ENCODE data around the gene BMI1. TPM values are rescaled to one million over a fixed set of nuclear protein-coding genes. Genes with fewer than 3 reads are reported as not detected.
"Not testable (repeated sequence)": the region's sequence is repeated elsewhere in the genome, so short reads cannot be mapped to it uniquely, and the experiment has no call there.

Gene BMI1
- total and polyA plus RNA-seq, 3 donors from 2014 or later, result 56.3 to 120 (median 111) TPM

GRCh38 chr10:22356324-22356873 lies 35.5 kb downstream of the BMI1 start:
- peak overlapping the region in 1 of 2 donors; percentile 25 for H3K27ac ChIP-seq
- TF ChIP-seq POLR2A (IDR thresholded peaks at IDR 0.05), result no peak
- TF ChIP-seq CTCF (IDR thresholded peaks at IDR 0.05), result no peak
- 82 to 87% methylated on average over 4 of the region's 4 CpGs for WGBS, 2 donors

GRCh38 chr10:22357770-22358169 lies 36.9 kb downstream of the BMI1 start:
- intact Hi-C loops (cut with DNase I; ENCODE audit: low total_unique reads); H3K4me1 ChIP-seq; H3K36me3 ChIP-seq (ENCODE audit: low read depth, missing control alignments); H3K4me3 ChIP-seq; H3K27ac ChIP-seq; DNase-seq; H3K27me3 ChIP-seq; H3K9me3 ChIP-seq: not testable (repeated sequence)
- WGBS, 2 donors, result 96 to 97% methylated on average over 3 of the region's 4 CpGs

More at GRCh38 chr10:22356324-22356873, 35.5 kb downstream of the BMI1 start:
- Histone ChIP-seq H3K9me3 (no peaks in the 10 kb centered on the region), H3K27me3 (no peaks in the 10 kb centered on the region), H3K36me3 (ENCODE audit: low read depth, missing control alignments) (no peaks in the 10 kb centered on the region), H3K4me1 (no peaks in the 10 kb centered on the region), H3K4me3 (no peak overlapping the region)
- intact Hi-C loops (cut with DNase I; ENCODE audit: low total_unique reads), result no loop called here
- no peak for DNase-seq

- TF ChIP-seq POLR2A (IDR thresholded peaks at IDR 0.05) (no peak), CTCF (IDR thresholded peaks at IDR 0.05) (no peak)
Measured at GRCh38 chr10:22363305-22363704, 42.4 kb downstream of the BMI1 start.

GRCh38 chr10:22364407-22365140 lies 43.7 kb downstream of the BMI1 start:
- TF ChIP-seq POLR2A (IDR thresholded peaks at IDR 0.05) (no peak), CTCF (IDR thresholded peaks at IDR 0.05) (no peak)
- Histone ChIP-seq H3K27me3 (no peaks in the 10 kb centered on the region), H3K9me3 (no peaks in the 10 kb centered on the region), H3K4me3 (no peak overlapping the region), H3K36me3 (ENCODE audit: low read depth, missing control alignments) (no peaks in the 10 kb centered on the region), H3K27ac (no peak overlapping the region), H3K4me1 (no peaks in the 10 kb centered on the region)
- intact Hi-C loops (cut with DNase I; ENCODE audit: low total_unique reads), result no loop called here
- WGBS, 2 donors, result 82 to 85% methylated on average over 5 of the region's 5 CpGs
- DNase-seq, result no peak

More at GRCh38 chr10:22363305-22363704, 42.4 kb downstream of the BMI1 start:
- intact Hi-C loops (cut with DNase I; ENCODE audit: low total_unique reads), result no loop called here
- no peaks in the 10 kb centered on the region for H3K4me1 ChIP-seq
- no peaks in the 10 kb centered on the region for H3K27me3 ChIP-seq
- no peak for DNase-seq
- H3K4me3 ChIP-seq, result no peak overlapping the region
- no peak overlapping the region for H3K27ac ChIP-seq
- H3K9me3 ChIP-seq, result no peaks in the 10 kb centered on the region
- WGBS, 2 donors, result 92 to 96% methylated on average over 6 of the region's 6 CpGs
- no peaks in the 10 kb centered on the region for H3K36me3 ChIP-seq (ENCODE audit: low read depth, missing control alignments)

GRCh38 chr10:22365233-22365632 lies 44.3 kb downstream of the BMI1 start:
- no peak for TF ChIP-seq POLR2A (IDR thresholded peaks at IDR 0.05)
- no peak for TF ChIP-seq CTCF (IDR thresholded peaks at IDR 0.05)
- intact Hi-C loops (cut with DNase I; ENCODE audit: low total_unique reads), result no loop called here
- 81 to 96% methylated on average over 1 of the region's 1 CpG for WGBS, 2 donors
- Histone ChIP-seq H3K4me1 (no peaks in the 10 kb centered on the region), H3K27me3 (no peaks in the 10 kb centered on the region), H3K9me3 (no peaks in the 10 kb centered on the region), H3K36me3 (ENCODE audit: low read depth, missing control alignments) (no peaks in the 10 kb centered on the region), H3K4me3 (no peak overlapping the region), H3K27ac (no peak overlapping the region)
- DNase-seq, result no peak

Data from testis (tissue), 3 donors.